ENCODE results near the gene DTHD1.

GRCh38 chr4:36308150-36308549 is 26.7 kb downstream of the DTHD1 start:
- TF ChIP-seq, protein P1, sequence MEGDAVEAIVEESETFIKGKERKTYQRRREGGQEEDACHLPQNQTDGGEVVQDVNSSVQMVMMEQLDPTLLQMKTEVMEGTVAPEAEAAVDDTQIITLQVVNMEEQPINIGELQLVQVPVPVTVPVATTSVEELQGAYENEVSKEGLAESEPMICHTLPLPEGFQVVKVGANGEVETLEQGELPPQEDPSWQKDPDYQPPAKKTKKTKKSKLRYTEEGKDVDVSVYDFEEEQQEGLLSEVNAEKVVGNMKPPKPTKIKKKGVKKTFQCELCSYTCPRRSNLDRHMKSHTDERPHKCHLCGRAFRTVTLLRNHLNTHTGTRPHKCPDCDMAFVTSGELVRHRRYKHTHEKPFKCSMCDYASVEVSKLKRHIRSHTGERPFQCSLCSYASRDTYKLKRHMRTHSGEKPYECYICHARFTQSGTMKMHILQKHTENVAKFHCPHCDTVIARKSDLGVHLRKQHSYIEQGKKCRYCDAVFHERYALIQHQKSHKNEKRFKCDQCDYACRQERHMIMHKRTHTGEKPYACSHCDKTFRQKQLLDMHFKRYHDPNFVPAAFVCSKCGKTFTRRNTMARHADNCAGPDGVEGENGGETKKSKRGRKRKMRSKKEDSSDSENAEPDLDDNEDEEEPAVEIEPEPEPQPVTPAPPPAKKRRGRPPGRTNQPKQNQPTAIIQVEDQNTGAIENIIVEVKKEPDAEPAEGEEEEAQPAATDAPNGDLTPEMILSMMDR (IDR thresholded peaks at IDR 0.05; ENCODE audit: extremely low read depth in 1 of 2, insufficient read depth in 1 of 2, low read depth in 1 of 2, low read length in 2 of 2): no peak
- no peak for TF ChIP-seq POLR2A (IDR thresholded peaks at IDR 0.05; ENCODE audit: low read depth, low read length)
